ENCODE results near the gene CDC42EP2. TPM values are rescaled to one million over a fixed set of nuclear protein-coding genes. Genes with fewer than 3 reads are reported as not detected.

The CDC42EP2 gene
- polyA plus RNA-seq, 1 of the 3 experiments (the other 2 are of a cell fraction): 8.1 TPM

- ChIA-PET POLR2A (interaction anchor here (0.6 to 4.0 kb wide), 7 partner anchors 13 to 214 kb away, joined by 3 to 14 read pairs (median 3); partner anchors contain the start of gene CDC42EP2), CTCF (interaction anchor here (0.6 to 24.1 kb wide), 46 partner anchors 9 to 1085 kb away, joined by 3 to 1118 read pairs (median 5); partner anchors contain the start of genes CAPN1, CDC42EP2, SPDYC and TM7SF2)
- Histone ChIP-seq H3K4me1 (ENCODE audit: control insufficient read depth in 1 of 2, insufficient read depth in 2 of 2, low read depth in 1 of 2, low read length in 1 of 2) (peaks cover 3 to 4% of the 10 kb centered on the region in 2 experiments; a peak in 3 of 4 replicates), H3K79me2 (ENCODE audit: insufficient read depth) (peaks cover 13% of the 10 kb centered on the region), H3K27ac (ENCODE audit: low read depth in 2 of 2, low read length in 1 of 2) (peak overlapping the region in 1 of 2 experiments; percentile 13; a peak in 2 of 4 replicates), H3K9me2 (no peaks in the 10 kb centered on the region), H3K9ac (no peak overlapping the region), H2AFZ (ENCODE audit: low read depth) (peak overlapping the region; percentile 80), H3K36me3 (replicated peaks in 1 of 2; ENCODE audit: control insufficient read depth in 1 of 2, insufficient read depth in 2 of 2, low read length in 1 of 2) (no peaks in the 10 kb centered on the region), H3K9me3 (no peaks in the 10 kb centered on the region), H3K4me3 (ENCODE audit: low read depth in 2 of 2, low read length in 1 of 2) (peak overlapping the region in 1 of 2 experiments; percentile 36; a peak in 1 of 4 replicates), H4K20me1 (ENCODE audit: insufficient read depth) (peaks cover 6% of the 10 kb centered on the region; the same call in 1 of the 2 replicates), H3F3A (replicated peaks; ENCODE audit: insufficient read depth) (peaks cover 22% of the 10 kb centered on the region), H3K27me3 (ENCODE audit: insufficient read depth) (no peaks in the 10 kb centered on the region), H3K4me2 (no peak overlapping the region)
- peak; percentile 70 for DNase-seq
- 11% methylated on average over 13 of the region's 13 CpGs for WGBS (ENCODE audit: low lambda C conversion rate)
- peak; percentile 57; the same call in 1 of the 2 replicates for TF ChIP-seq MAX (IDR thresholded peaks at IDR 0.05; ENCODE audit: low read depth)
- no peak for TF ChIP-seq MEF2A (IDR thresholded peaks at IDR 0.05; ENCODE audit: borderline replicate concordance, low read depth)
- TF ChIP-seq YY1 (IDR thresholded peaks at IDR 0.05; ENCODE audit: low read depth): 0 out of 2 replicates have a peak, but pooled peaks have one; percentile 30
- TF ChIP-seq SMC3 (IDR thresholded peaks at IDR 0.05; ENCODE audit: low read depth, low read length): peak; percentile 86
- peak; percentile 85 for TF ChIP-seq CTCF (IDR thresholded peaks at IDR 0.05)
- peak; percentile 70 for TF ChIP-seq MXI1 (IDR thresholded peaks at IDR 0.05; ENCODE audit: low read depth, low read length)
- no peak for TF ChIP-seq ELF1 (IDR thresholded peaks at IDR 0.05)
- peak; percentile 72 for TF ChIP-seq RAD21 (IDR thresholded peaks at IDR 0.05; ENCODE audit: low read length)
Measured at GRCh38 chr11:65329944-65330403, 15.3 kb downstream of the CDC42EP2 start.

- Histone ChIP-seq H3K4me1 (ENCODE audit: control insufficient read depth in 1 of 2, insufficient read depth in 2 of 2, low read depth in 1 of 2, low read length in 1 of 2) (peaks cover 5 to 8% of the 10 kb centered on the region in 2 experiments; a peak in 3 of 4 replicates), H3K79me2 (ENCODE audit: insufficient read depth) (peaks cover 19% of the 10 kb centered on the region), H3K4me3 (ENCODE audit: low read depth in 2 of 2, low read length in 1 of 2) (no peak overlapping the region), H3F3A (replicated peaks; ENCODE audit: insufficient read depth) (peaks cover 22% of the 10 kb centered on the region), H3K36me3 (replicated peaks in 1 of 2; ENCODE audit: control insufficient read depth in 1 of 2, insufficient read depth in 2 of 2, low read length in 1 of 2) (no peaks in the 10 kb centered on the region), H3K27me3 (ENCODE audit: insufficient read depth) (no peaks in the 10 kb centered on the region), H3K27ac (ENCODE audit: low read depth in 2 of 2, low read length in 1 of 2) (no peak overlapping the region), H2AFZ (ENCODE audit: low read depth) (peak overlapping the region; percentile 80), H3K9me2 (no peaks in the 10 kb centered on the region), H3K9me3 (no peaks in the 10 kb centered on the region), H3K4me2 (no peak overlapping the region), H3K9ac (no peak overlapping the region), H4K20me1 (ENCODE audit: insufficient read depth) (peaks cover 11% of the 10 kb centered on the region; the same call in 1 of the 2 replicates)
- ChIA-PET POLR2A (interaction anchor here (0.6 to 4.0 kb wide), 5 partner anchors 13 to 195 kb away, joined by 3 to 14 read pairs (median 3); partner anchors contain the start of gene CDC42EP2), CTCF (interaction anchor here (0.6 to 24.1 kb wide), 38 partner anchors 8 to 1085 kb away, joined by 3 to 1118 read pairs (median 6); partner anchors contain the start of genes CDC42EP2 and SPDYC)
- 88% methylated on average over 7 of the region's 7 CpGs for WGBS (ENCODE audit: low lambda C conversion rate)
- no peak for DNase-seq
- TF ChIP-seq FOXJ3 (CRISPR knock-in tag; IDR thresholded peaks at IDR 0.05): no peak
- TF ChIP-seq FOXM1 (IDR thresholded peaks at IDR 0.05; ENCODE audit: low read depth): no peak
- no peak for TF ChIP-seq REST (IDR thresholded peaks at IDR 0.05; ENCODE audit: low read depth, low read length)
- TF ChIP-seq YY1 (IDR thresholded peaks at IDR 0.05; ENCODE audit: low read depth): no peak
- TF ChIP-seq TAF1 (IDR thresholded peaks at IDR 0.05; ENCODE audit: borderline replicate concordance, low read depth, low read length): no peak
- TF ChIP-seq EP300 (IDR thresholded peaks at IDR 0.05; ENCODE audit: borderline replicate concordance in 1 of 2, low read depth in 1 of 2, low read length in 1 of 2): no peak
- no peak for TF ChIP-seq POLR2AphosphoS5 (IDR thresholded peaks at IDR 0.05; ENCODE audit: low read depth, low read length)
- no peak for TF ChIP-seq PBX3 (IDR thresholded peaks at IDR 0.05)
- no peak for TF ChIP-seq SIN3A (IDR thresholded peaks at IDR 0.05; ENCODE audit: borderline replicate concordance, low read depth, low read length)
- TF ChIP-seq FOSL2 (IDR thresholded peaks at IDR 0.05; ENCODE audit: borderline replicate concordance, low read depth): no peak
- TF ChIP-seq RCOR1 (IDR thresholded peaks at IDR 0.05; ENCODE audit: low read length): no peak
Measured at GRCh38 chr11:65330544-65330943, 15.9 kb downstream of the CDC42EP2 start.
